ENCODE data around the gene PLXND1.

Gene PLXND1

GRCh38 chr3:129512595-129512994 lies 93.9 kb downstream of the PLXND1 start:
- in situ Hi-C loops (cut with HindIII; ENCODE audit: low pct_ligation_motif_present, low pct_unique_long_range_greater_than_20kb, low sequenced_read_pairs), result no loop called here
- DNase-seq, result no peak

DNA sequence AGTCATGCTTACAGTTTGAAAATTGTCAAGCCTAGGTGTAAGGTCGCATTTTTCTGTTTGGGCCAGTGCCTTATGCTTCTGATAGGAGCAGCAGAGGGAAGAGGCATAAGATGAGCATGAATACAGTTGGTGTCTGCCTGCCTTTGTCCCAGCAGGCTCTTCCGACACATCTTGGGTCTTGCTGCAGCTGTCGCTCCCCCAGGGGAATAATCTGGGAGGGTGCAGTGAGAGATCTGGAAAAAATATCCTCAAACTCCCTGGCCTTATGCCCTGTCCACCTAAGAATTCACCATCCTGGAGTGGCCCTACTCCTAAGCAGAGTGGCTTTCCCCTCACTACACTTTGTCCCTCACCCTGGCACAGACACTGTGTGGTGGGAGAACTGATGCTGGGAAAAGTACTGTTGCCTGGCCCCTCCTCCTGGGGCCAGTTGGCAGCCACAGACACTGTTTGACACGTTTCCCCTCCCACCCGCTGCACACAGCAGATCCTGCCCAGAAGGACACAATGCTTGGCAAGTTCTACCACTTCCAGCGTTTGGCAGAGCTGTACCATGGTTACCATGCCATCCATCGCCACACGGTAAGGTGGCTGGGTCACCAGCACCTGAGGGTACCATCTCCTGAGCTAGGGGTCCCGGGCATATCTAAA lies 99.2 kb downstream of the PLXND1 start:
- in situ Hi-C loops (cut with HindIII; ENCODE audit: low pct_ligation_motif_present, low pct_unique_long_range_greater_than_20kb, low sequenced_read_pairs), result no loop called here
- no peak for DNase-seq

DNA sequence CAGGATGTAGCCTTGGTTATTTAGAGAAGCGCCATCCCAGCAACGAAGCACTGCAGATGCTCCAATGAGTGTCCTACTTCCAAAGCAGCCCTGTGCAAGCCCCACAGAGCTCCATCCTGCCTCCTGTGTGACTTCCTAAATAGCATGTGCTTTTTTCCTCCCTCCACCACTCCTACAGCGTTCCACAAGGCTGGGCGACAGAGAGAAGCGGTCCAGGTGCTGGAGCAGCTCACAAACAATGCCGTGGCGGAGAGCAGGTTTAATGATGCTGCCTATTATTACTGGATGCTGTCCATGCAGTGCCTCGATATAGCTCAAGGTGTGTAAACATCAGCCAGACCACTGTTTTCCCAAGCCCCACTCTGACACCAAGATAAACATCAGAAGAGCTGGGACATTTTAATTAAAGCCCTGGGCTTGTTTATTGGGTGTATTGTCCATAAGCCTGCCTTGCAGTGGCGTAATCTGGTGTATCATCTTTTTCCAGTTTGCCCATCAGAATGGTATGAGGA lies 100.2 kb downstream of the PLXND1 start:
- in situ Hi-C loops (cut with HindIII; ENCODE audit: low pct_ligation_motif_present, low pct_unique_long_range_greater_than_20kb, low sequenced_read_pairs), result no loop called here

DNA sequence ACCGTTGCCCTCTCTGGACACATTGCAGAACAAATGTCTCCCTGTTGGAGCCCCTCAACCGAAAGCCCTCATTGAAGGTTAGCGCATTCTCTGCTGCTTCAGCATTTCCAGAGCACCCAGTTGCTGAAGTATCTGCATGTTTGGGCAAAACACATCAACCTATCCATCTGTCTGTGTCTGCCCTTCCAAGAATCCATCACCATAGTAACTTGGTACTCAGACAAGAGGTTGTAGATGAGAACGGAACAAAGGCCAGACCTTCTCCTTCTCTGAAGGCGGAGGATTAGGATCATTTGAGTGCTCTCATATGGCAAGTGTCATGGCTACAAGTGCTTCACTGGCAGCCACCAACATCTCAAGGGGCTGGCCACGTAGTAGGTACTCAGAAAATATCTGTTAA lies 101.1 kb downstream of the PLXND1 start:
- no peak for DNase-seq

More for the DNA sequence above, 100.2 kb downstream of the PLXND1 start:
- no peak for DNase-seq

More for the DNA sequence above, 101.1 kb downstream of the PLXND1 start:
- in situ Hi-C loops (cut with HindIII; ENCODE audit: low pct_ligation_motif_present, low pct_unique_long_range_greater_than_20kb, low sequenced_read_pairs), result no loop called here

All from ACHN (cell line).